Renal cortex interstitium (tissue), 11 donors: Measurements from ENCODE around the gene DEPDC5. TPM values are rescaled to one million over a fixed set of nuclear protein-coding genes. Genes with fewer than 3 reads are reported as not detected.

Experiments
- DNase-seq, 11 donors: peaks; one replicate each; pipeline ENCODE4 v3.0.0-alpha.2; 2013; ENCODE audit warnings: low read depth in 9 of 11, low spot score in 4 of 11; ENCODE audit errors: extremely low read depth in 1 of 11
- polyA plus RNA-seq, 3 donors: library from polyadenylated mRNA; unstranded; fragments of 120-200 nt; gene quantifications; one replicate each; pipeline ENCODE4 v1.2.1, GENCODE V29; 2013; ENCODE audit not compliant: insufficient read length in 3 of 3

Gene DEPDC5
- polyA plus RNA-seq, 3 donors = 12.9 to 15.2 (median 15.1) TPM

- no peak for DNase-seq
These were observed 118.4 kb downstream of the DEPDC5 start for GRCh38 chr22:31872209-31872608.

GRCh38 chr22:31874821-31875220, 121.0 kb downstream of the DEPDC5 start:
- no peak for DNase-seq

DNA sequence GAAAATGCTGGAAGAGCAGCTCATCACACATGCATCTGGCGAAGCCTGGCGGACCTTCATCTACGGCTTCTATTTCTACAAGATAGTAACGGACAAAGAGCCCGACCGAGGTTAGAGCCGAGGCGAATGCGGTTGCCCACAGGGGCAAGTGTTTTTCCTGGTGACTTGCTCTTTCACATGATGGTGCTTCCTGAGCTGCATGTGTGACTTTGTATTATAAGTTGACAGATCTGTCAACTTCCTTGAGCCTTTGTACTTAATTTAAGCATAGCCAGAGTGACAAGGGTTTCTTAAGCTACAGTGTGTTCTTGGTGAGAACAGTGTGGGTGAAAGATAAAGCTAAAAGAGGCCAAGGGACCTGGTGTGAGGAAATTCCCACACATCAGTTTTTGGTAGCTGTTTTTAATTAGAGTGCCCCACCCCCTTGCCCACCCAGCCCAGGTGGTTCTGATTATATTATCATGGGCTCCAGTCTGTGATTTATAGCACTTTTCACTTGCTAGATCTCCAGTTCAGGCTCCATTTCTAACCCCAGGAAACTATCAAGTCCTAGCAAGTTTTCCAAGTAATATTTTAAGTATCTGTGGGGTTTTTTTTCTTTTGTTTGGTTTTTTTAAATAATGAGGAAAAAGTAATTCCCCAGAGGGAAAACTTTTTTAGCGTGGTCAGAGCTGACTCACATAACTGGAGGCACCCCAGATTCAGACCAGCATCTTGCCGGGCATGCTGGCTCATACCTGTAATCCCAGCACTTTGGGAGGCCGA, 122.5 kb downstream of the DEPDC5 start:
- DNase-seq = no peak

DNA sequence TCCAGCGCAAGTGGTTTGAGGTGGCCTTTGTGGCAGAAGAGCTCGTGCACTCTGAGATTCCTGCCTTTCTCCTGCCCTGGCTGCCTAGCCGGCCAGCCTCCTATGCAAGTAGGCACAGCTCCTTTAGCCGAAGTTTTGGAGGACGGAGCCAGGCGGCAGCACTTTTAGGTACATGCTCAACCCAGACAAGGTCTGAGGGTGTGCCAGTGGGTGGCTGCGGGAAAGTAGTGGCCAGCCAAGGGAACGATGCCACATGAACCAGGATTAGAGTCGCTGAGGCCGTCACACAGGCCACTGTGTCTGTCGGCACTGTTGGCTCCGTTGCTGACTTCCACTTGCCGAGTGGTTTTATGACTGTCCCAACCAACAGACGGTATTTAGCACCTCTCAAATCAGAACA, 125.8 kb downstream of the DEPDC5 start:
- no peak for DNase-seq

DNA sequence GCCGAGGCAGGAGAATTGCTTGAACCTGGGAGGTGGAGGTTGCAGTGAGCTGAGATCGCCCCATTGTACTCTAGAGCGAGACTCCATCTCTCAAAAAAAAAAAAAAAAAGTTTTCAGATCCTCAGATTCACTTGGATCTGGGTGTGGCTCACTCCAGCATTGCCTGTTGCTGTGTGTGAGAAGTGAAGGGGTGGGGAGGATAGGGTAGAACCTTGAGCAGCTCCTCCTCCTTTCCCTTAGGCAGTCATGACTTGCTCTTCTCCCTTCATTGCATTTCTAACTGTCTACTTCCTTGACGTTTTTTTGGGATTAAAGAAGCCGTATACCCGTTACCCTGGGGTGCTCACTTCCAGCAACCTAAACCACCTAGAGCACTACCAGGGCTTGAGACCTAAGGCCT, 127.4 kb downstream of the DEPDC5 start:
- no peak for DNase-seq

DNA sequence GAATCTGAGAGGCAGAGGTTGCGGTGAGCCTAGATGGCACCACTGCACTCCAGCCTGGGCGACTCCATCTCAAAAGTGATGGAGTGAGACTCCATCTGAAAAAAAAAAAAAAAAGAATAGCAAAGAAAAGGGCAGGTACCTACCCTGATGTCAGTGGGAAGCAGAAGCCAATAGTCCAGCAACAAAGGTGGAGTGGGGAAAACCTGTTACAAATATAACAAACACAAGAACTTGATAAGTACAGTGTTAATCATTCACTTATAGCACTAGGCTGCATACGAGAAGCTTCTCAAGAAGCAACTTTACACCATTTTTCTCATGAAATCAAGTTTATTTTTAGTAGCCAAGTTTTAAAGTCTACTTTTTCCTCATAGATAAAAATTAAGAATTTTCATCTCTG, 128.0 kb downstream of the DEPDC5 start:
- no peak for DNase-seq

DNA sequence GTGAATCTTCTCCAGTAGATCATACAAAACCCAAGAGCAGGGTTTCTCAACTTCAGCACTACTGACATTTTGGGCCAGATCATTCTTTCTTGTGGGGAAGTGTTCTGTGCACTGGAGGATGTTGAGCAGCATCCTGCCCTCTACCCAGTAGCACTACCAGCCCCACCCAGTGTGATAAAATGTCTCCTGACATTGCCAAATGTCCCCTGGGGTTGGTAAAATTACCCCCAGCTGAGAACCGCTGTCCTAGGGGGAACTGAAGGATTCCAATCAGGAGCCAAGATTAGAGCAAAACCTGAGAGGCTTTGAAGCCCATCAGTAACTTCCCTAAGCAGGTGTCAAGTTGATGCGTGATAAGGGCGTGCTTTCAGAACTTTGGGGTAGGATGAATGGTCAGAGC, 129.2 kb downstream of the DEPDC5 start:
- DNase-seq = no peak

GRCh38 chr22:31883989-31884388, 130.2 kb downstream of the DEPDC5 start:
- no peak for DNase-seq

DNA sequence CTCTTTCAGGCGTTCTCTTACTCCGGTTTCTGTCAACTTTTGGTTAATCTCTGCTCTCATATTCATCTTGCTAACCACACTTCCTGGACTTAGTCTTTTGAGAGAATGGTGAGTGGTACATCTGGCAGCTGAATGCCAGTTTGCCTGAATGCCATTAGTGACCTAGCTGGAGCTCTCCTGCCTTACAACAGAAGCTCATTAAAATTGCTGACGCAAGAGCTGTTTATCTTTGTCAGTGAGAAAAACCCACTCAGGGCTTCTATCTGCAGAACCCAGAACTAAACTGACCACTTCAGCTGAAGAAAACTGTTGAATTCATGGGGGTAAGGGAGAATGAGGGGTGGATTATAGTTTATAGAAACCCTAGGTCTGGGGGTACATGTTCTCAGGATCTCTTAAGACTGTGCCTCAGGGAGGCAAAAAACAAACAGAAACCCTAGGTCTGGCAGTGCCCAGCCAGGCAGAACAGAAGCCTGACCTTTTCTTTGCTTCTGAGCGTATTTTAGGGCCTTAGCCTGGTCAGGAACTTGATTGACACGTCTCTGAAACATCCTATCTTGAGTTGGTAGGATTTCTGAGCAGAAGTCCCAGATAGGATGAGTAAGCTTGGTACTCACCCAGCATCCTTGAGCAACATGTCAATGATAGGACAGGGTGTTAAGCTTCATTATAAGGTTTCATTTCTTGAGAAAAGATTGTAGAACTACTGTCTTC, 137.7 kb downstream of the DEPDC5 start:
- DNase-seq = no peak

DNA sequence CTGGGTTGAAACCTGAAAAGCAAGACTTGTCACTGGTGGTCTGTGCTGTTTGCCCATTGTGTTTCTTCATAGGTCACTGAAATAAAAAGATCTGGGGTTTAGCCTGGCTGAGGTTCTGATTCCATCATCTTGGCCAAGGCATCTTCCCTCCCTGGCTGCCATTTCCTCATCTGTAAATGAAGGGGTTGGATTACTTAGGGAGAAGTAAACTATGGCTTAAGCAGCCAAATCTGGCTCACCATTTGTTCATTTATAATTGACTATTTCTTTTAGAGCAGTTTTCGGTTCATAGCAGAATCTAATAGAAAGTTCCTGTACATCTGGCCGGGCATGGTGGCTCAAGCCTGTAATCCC, 138.2 kb downstream of the DEPDC5 start:
- DNase-seq = no peak

GRCh38 chr22:31893460-31893859, 139.6 kb downstream of the DEPDC5 start:
- peak in 5 of 11 donors; percentile 37 to 53 (median 43) for DNase-seq

GRCh38 chr22:31895411-31896123, 141.7 kb downstream of the DEPDC5 start:
- no peak for DNase-seq

GRCh38 chr22:31896472-31896871, 142.7 kb downstream of the DEPDC5 start:
- no peak for DNase-seq

GRCh38 chr22:31897842-31898805, 144.3 kb downstream of the DEPDC5 start:
- DNase-seq = peak in 5 of 11 donors; percentile 23 to 51 (median 42)

DNA sequence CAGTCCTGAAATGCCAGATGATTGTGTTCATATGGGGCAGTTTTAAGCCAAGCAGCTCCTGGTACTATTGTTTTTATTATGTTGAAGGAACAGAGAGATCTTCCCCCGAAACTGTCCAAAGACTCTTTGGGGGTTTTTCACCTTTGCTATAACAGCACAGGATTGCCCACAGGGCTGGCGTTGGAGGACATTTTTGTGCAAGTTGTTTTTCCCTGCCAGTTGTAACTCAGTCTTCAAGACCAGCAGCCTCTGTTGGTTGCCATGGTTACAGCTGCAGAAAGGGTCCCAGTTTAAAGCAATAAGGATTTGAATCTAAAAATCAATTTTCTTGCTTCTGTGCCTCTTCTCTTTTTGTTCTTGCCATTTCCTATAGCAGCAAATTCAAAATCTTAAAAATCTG, 145.1 kb downstream of the DEPDC5 start:
- DNase-seq = no peak

GRCh38 chr22:31899669-31900068, 145.8 kb downstream of the DEPDC5 start:
- no peak for DNase-seq

DNA sequence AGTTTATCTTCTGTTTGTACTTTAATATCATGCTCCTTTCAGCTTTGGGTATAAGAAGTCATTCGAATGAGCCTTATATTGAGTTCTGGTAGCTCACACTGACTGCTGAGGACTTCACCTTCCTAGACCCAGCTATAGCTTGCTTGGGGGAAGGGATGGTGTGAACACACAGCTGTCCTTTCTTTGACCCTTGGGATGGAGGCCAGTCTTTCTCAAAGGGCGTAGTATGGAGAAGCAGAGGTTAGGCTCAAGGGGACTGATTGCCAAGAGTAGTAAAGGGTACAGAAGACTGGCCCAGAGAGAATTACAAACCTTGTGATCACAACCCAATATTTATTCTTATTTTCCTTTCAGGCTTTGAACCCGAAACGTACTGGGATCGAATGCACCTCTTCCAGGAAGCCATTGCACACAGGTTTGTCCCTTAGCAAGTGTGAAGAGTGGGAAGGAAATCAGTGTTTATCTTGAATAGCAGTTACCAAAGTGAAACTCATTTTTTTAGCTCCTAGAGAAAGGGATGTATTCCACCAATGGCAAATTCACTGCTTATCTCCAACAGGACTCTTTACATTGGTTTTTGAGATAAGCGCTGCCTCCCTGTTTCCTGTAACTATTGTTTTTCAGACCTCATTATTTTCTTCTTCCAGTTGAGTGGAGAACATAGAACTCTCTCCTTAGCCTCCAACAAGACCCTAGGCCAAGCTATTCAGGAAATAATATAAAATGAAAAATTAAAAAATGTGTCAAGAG, 147.7 kb downstream of the DEPDC5 start:
- DNase-seq = no peak

DNA sequence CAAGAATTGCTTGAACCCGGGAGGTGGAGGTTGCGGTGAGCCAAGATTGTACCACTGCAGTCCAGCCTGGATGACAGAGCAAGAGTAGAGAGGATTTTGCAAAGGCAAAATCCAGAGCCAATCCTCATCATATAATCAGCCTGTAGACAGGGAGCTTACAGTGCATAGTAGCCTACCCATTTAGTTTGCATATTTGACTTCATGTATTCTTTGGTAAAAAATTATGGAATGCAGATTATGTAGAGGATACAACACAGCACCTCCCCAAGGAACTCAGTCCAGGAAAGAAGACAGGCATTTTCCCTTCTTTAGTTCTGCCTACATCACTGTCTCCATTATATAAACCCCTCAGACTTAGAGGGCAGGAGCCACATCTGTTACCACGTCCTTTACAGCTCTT, 150.8 kb downstream of the DEPDC5 start:
- DNase-seq = no peak
